Measurements from ENCODE around the gene MBLAC1. TPM values are rescaled to one million over a fixed set of nuclear protein-coding genes. Genes with fewer than 3 reads are reported as not detected.

MBLAC1 gene
- total RNA-seq, 1 experiment from 2014 or later, result 3.5 TPM

DNA sequence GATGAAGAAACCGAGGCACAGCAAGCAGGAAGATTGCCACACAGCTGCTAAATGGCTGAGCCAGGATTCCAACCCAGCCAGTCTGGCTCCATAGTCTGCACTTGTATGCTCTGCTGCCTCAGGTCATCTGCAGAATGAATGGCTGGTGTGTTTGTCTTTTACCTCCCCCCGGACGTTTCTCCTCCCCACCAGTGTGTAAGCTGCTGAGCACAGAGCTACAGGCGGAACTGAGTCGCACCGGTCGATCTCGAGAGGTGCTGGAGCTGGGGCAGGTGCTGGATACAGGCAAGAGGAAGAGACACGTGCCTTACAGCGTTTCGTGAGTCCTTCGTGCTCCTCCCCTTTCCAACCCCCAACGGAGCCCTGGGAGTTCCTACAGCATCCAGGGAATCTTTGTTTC lies 4.7 kb upstream of the MBLAC1 start:
- TF ChIP-seq GABPB1 (CRISPR knock-in tag; IDR thresholded peaks at IDR 0.05), result peak; percentile 49
- TF ChIP-seq, protein P1, sequence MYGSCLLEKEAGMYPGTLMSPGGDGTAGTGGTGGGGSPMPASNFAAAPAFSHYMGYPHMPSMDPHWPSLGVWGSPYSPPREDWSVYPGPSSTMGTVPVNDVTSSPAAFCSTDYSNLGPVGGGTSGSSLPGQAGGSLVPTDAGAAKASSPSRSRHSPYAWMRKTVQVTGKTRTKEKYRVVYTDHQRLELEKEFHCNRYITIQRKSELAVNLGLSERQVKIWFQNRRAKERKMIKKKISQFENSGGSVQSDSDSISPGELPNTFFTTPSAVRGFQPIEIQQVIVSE (CRISPR knock-in tag; IDR thresholded peaks at IDR 0.05; ENCODE audit: borderline replicate concordance), result no peak
- CTCF ChIA-PET, result interaction anchor here (1.5 kb wide), 1 partner anchor 9 kb away, joined by 9 read pairs; no protein-coding TSS in a partner anchor
- Mint-ChIP-seq H3K9me3 (no peaks in the 10 kb centered on the region), H3K4me1 (peaks cover 22% of the 10 kb centered on the region), H3K4me3 (no peak overlapping the region), H3K27ac (no peak overlapping the region), H3K36me3 (peaks cover 2% of the 10 kb centered on the region; the same call in 1 of the 2 replicates), H3K27me3 (ENCODE audit: low read depth) (no peaks in the 10 kb centered on the region)
- POLR2A ChIA-PET, result interaction anchor here (0.6 kb wide), 1 partner anchor 743 kb away, joined by 3 read pairs; no protein-coding TSS in a partner anchor
- DNase-seq (ENCODE audit: low spot score) (no peak), ATAC-seq (no peak)

DNA sequence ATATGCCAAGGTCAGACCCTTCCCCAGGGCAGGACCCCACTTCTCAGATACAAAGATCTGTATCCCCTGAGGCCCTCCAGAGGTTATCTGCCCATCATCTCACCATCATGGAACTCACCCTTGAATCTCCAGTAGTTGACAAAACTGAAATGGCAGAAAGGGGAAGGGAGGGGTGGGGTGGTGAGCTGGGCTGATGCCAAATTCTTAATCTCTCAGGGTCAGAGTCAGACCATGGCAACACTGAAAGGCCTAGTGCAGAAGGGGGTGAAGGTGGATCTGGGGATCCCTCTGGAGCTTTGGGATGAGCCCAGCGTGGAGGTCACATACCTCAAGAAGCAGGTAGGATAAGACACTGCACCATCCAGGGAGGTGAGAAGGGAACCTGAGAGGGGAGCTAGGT lies 4.2 kb upstream of the MBLAC1 start:
- H3K27ac Mint-ChIP-seq, result no peak overlapping the region
- ChIA-PET CTCF (interaction anchor here (1.5 kb wide), 1 partner anchor 8 kb away, joined by 9 read pairs; no protein-coding TSS in a partner anchor), POLR2A (no interaction called here)
- ATAC-seq, result no peak
- H3K4me1 Mint-ChIP-seq, result peaks cover 22% of the 10 kb centered on the region
- no peaks in the 10 kb centered on the region for H3K9me3 Mint-ChIP-seq
- TF ChIP-seq, protein P2, sequence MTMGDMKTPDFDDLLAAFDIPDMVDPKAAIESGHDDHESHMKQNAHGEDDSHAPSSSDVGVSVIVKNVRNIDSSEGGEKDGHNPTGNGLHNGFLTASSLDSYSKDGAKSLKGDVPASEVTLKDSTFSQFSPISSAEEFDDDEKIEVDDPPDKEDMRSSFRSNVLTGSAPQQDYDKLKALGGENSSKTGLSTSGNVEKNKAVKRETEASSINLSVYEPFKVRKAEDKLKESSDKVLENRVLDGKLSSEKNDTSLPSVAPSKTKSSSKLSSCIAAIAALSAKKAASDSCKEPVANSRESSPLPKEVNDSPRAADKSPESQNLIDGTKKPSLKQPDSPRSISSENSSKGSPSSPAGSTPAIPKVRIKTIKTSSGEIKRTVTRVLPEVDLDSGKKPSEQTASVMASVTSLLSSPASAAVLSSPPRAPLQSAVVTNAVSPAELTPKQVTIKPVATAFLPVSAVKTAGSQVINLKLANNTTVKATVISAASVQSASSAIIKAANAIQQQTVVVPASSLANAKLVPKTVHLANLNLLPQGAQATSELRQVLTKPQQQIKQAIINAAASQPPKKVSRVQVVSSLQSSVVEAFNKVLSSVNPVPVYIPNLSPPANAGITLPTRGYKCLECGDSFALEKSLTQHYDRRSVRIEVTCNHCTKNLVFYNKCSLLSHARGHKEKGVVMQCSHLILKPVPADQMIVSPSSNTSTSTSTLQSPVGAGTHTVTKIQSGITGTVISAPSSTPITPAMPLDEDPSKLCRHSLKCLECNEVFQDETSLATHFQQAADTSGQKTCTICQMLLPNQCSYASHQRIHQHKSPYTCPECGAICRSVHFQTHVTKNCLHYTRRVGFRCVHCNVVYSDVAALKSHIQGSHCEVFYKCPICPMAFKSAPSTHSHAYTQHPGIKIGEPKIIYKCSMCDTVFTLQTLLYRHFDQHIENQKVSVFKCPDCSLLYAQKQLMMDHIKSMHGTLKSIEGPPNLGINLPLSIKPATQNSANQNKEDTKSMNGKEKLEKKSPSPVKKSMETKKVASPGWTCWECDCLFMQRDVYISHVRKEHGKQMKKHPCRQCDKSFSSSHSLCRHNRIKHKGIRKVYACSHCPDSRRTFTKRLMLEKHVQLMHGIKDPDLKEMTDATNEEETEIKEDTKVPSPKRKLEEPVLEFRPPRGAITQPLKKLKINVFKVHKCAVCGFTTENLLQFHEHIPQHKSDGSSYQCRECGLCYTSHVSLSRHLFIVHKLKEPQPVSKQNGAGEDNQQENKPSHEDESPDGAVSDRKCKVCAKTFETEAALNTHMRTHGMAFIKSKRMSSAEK (CRISPR knock-in tag; IDR thresholded peaks at IDR 0.05; ENCODE audit: borderline replicate concordance), result no peak
- TF ChIP-seq HMGA2 (CRISPR knock-in tag; IDR thresholded peaks at IDR 0.05), result no peak
- TF ChIP-seq, protein P3, sequence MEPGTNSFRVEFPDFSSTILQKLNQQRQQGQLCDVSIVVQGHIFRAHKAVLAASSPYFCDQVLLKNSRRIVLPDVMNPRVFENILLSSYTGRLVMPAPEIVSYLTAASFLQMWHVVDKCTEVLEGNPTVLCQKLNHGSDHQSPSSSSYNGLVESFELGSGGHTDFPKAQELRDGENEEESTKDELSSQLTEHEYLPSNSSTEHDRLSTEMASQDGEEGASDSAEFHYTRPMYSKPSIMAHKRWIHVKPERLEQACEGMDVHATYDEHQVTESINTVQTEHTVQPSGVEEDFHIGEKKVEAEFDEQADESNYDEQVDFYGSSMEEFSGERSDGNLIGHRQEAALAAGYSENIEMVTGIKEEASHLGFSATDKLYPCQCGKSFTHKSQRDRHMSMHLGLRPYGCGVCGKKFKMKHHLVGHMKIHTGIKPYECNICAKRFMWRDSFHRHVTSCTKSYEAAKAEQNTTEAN (CRISPR knock-in tag; IDR thresholded peaks at IDR 0.05), result no peak
- TF ChIP-seq, protein P4, sequence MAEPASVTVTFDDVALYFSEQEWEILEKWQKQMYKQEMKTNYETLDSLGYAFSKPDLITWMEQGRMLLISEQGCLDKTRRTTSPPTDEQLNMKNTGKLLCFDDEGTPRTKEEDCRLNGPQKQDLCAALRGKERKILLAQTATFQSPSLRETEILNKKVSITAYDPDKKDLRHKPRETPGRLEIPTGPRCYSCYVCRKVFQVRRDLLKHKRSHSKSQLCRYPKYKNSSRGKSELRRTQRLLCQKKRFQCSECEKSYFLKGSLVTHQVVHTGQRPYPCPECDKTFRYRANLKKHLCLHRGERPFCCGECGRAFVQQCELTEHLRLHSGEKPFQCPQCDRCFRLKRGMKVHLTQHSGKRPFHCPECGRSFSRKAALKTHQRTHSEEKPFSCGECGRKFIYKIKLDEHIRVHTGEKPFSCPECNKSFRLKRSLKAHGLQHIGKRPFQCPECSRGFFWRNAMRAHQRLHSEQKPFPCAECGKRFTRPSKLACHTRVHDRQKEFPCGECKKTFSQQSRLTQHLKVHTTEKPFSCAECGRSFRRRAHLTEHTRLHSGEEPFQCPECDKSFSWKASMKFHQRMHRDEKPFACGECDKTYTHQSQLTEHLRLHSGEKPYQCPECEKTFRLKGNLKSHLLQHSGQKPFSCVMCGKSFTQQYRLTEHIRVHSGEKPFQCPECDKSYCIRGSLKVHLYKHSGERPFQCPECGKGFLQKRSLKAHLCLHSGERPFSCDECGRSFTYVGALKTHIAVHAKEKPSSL (CRISPR knock-in tag; conservative IDR thresholded peaks at IDR 0.05), result no peak
- TF ChIP-seq SOX15 (CRISPR knock-in tag; IDR thresholded peaks at IDR 0.05), result no peak
- no peak for TF ChIP-seq ZNF138 (CRISPR knock-in tag; conservative IDR thresholded peaks at IDR 0.05)
- TF ChIP-seq PRRX2 (CRISPR knock-in tag; IDR thresholded peaks at IDR 0.05), result no peak
- TF ChIP-seq, protein P5, sequence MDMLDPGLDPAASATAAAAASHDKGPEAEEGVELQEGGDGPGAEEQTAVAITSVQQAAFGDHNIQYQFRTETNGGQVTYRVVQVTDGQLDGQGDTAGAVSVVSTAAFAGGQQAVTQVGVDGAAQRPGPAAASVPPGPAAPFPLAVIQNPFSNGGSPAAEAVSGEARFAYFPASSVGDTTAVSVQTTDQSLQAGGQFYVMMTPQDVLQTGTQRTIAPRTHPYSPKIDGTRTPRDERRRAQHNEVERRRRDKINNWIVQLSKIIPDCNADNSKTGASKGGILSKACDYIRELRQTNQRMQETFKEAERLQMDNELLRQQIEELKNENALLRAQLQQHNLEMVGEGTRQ (CRISPR knock-in tag; IDR thresholded peaks at IDR 0.05), result no peak
- no peak for TF ChIP-seq CBFB (CRISPR knock-in tag; IDR thresholded peaks at IDR 0.05; ENCODE audit: low read depth)
- TF ChIP-seq, protein P6, sequence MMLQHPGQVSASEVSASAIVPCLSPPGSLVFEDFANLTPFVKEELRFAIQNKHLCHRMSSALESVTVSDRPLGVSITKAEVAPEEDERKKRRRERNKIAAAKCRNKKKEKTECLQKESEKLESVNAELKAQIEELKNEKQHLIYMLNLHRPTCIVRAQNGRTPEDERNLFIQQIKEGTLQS (CRISPR knock-in tag; conservative IDR thresholded peaks at IDR 0.05), result no peak
- no peak for TF ChIP-seq RELA (CRISPR knock-in tag; IDR thresholded peaks at IDR 0.05; ENCODE audit: borderline replicate concordance)
- TF ChIP-seq ZBTB21 (CRISPR knock-in tag; IDR thresholded peaks at IDR 0.05; ENCODE audit: borderline replicate concordance), result no peak
- TF ChIP-seq FOXP1 (CRISPR knock-in tag; IDR thresholded peaks at IDR 0.05; ENCODE audit: borderline replicate concordance), result no peak
- TF ChIP-seq, protein P7, sequence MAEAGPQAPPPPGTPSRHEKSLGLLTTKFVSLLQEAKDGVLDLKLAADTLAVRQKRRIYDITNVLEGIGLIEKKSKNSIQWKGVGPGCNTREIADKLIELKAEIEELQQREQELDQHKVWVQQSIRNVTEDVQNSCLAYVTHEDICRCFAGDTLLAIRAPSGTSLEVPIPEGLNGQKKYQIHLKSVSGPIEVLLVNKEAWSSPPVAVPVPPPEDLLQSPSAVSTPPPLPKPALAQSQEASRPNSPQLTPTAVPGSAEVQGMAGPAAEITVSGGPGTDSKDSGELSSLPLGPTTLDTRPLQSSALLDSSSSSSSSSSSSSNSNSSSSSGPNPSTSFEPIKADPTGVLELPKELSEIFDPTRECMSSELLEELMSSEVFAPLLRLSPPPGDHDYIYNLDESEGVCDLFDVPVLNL (CRISPR knock-in tag; IDR thresholded peaks at IDR 0.05; ENCODE audit: borderline replicate concordance, low read depth), result no peak
- DNase-seq (ENCODE audit: low spot score), result no peak
- peaks cover 2% of the 10 kb centered on the region; the same call in 1 of the 2 replicates for H3K36me3 Mint-ChIP-seq
- H3K4me3 Mint-ChIP-seq, result no peak overlapping the region
- H3K27me3 Mint-ChIP-seq (ENCODE audit: low read depth), result no peaks in the 10 kb centered on the region
